Measurements from ENCODE around the gene TSPAN1.

DNA sequence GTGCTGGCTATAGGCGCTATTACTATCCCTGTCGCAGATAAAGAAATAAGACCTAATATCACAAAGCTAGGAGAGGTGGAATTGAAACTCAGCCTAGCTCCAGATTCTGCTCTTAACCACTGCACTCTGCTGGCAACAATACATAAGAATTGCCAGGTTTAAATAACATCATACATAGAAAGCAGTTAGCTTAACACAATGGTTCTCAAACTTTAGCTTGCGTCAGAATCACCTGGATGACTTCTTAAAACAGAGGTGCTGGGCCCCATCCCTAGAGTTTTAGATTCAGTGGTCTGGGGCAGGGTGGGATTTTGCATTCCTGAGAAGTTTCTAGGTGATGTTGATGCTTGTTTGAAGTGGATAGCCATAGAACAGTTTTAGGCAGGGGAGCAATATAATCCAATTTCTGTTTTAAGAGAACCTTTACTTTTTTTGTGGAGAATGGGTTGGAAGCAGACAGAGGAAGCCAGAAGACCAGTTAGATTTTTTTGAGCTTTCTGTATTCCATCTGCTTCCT is 24.4 kb downstream of the TSPAN1 start:
- TF ChIP-seq CTCF (IDR thresholded peaks at IDR 0.05): no peak
- TF ChIP-seq POLR2AphosphoS5 (IDR thresholded peaks at IDR 0.05; ENCODE audit: low read depth, low read length): no peak
- TF ChIP-seq, protein P1, sequence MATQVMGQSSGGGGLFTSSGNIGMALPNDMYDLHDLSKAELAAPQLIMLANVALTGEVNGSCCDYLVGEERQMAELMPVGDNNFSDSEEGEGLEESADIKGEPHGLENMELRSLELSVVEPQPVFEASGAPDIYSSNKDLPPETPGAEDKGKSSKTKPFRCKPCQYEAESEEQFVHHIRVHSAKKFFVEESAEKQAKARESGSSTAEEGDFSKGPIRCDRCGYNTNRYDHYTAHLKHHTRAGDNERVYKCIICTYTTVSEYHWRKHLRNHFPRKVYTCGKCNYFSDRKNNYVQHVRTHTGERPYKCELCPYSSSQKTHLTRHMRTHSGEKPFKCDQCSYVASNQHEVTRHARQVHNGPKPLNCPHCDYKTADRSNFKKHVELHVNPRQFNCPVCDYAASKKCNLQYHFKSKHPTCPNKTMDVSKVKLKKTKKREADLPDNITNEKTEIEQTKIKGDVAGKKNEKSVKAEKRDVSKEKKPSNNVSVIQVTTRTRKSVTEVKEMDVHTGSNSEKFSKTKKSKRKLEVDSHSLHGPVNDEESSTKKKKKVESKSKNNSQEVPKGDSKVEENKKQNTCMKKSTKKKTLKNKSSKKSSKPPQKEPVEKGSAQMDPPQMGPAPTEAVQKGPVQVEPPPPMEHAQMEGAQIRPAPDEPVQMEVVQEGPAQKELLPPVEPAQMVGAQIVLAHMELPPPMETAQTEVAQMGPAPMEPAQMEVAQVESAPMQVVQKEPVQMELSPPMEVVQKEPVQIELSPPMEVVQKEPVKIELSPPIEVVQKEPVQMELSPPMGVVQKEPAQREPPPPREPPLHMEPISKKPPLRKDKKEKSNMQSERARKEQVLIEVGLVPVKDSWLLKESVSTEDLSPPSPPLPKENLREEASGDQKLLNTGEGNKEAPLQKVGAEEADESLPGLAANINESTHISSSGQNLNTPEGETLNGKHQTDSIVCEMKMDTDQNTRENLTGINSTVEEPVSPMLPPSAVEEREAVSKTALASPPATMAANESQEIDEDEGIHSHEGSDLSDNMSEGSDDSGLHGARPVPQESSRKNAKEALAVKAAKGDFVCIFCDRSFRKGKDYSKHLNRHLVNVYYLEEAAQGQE (IDR thresholded peaks at IDR 0.05; ENCODE audit: insufficient read depth in 1 of 2, low read depth in 2 of 2, low read length in 1 of 2): no peak
